Muscle layer of duodenum (tissue), 2 donors: ENCODE data around the gene ASIP.
A peak's percentile ranks its signal among the peaks of the same experiment; 100 is the strongest.
"Not testable (repeated sequence)": the region's sequence is repeated elsewhere in the genome, so short reads cannot be mapped to it uniquely, and the experiment has no call there.

Source experiments
- H3K27ac ChIP-seq: one replicate; pipeline ENCODE4 v1.7.0; 2013; ENCODE audit warnings: mild to moderate bottlenecking, low read length
- H3K27me3 ChIP-seq: one replicate; pipeline ENCODE4 v1.7.0; 2013; ENCODE audit warnings: low read depth, mild to moderate bottlenecking, control low read depth, low read length
- H3K36me3 ChIP-seq, 2 donors: one replicate each; pipeline ENCODE4 v1.7.0; 2013; ENCODE audit warnings: low read length in 2 of 2, control low read depth in 1 of 2, mild to moderate bottlenecking in 1 of 2; ENCODE audit not compliant: insufficient read depth in 2 of 2, control insufficient read depth in 1 of 2
- H3K4me1 ChIP-seq, 2 donors: one replicate each; pipeline ENCODE4 v1.7.0; 2013; ENCODE audit warnings: low read length in 2 of 2, mild to moderate bottlenecking in 2 of 2, control low read depth in 1 of 2, moderate library complexity in 1 of 2; ENCODE audit not compliant: insufficient read depth in 2 of 2, control insufficient read depth in 1 of 2
- H3K4me3 ChIP-seq, 2 donors: one replicate each; pipeline ENCODE4 v1.7.0; 2013; ENCODE audit warnings: low read length in 2 of 2, low read depth in 1 of 2, mild to moderate bottlenecking in 1 of 2
- H3K9me3 ChIP-seq, 2 donors: one replicate each; pipeline ENCODE4 v1.7.0; 2013; ENCODE audit warnings: low read length in 2 of 2, control low read depth in 1 of 2, mild to moderate bottlenecking in 1 of 2; ENCODE audit not compliant: control insufficient read depth in 1 of 2
- donor health status: healthy.

ASIP gene

GRCh38 chr20:34264141-34264540 is 22.9 kb downstream of the ASIP start:
- Histone ChIP-seq H3K4me1 (peaks cover 0 to 6% of the 10 kb centered on the region in 2 donors), H3K4me3 (no peak overlapping the region), H3K27me3 (no peaks in the 10 kb centered on the region), H3K36me3 (peaks cover 0 to 4% of the 10 kb centered on the region in 2 donors), H3K27ac (no peak overlapping the region), H3K9me3 (no peaks in the 10 kb centered on the region)

GRCh38 chr20:34268145-34268544 is 26.9 kb downstream of the ASIP start:
- peaks cover 0 to 6% of the 10 kb centered on the region in 2 donors for H3K4me1 ChIP-seq
- no peaks in the 10 kb centered on the region for H3K27me3 ChIP-seq
- no peaks in the 10 kb centered on the region for H3K9me3 ChIP-seq
- H3K36me3 ChIP-seq = no peaks in the 10 kb centered on the region
- no peak overlapping the region for H3K4me3 ChIP-seq
- H3K27ac ChIP-seq = no peak overlapping the region

GRCh38 chr20:34268851-34269636 is 27.8 kb downstream of the ASIP start:
- Histone ChIP-seq H3K36me3 (peaks cover 0 to 5% of the 10 kb centered on the region in 2 donors), H3K27me3 (no peaks in the 10 kb centered on the region), H3K27ac (no peak overlapping the region), H3K4me1 (peaks cover 0 to 6% of the 10 kb centered on the region in 2 donors), H3K4me3 (peak overlapping the region; percentile 44 to 61), H3K9me3 (no peaks in the 10 kb centered on the region)

GRCh38 chr20:34269996-34270627 is 28.9 kb downstream of the ASIP start:
- Histone ChIP-seq H3K27me3 (no peaks in the 10 kb centered on the region), H3K9me3 (no peaks in the 10 kb centered on the region), H3K36me3 (peaks cover 0 to 9% of the 10 kb centered on the region in 2 donors), H3K27ac (no peak overlapping the region), H3K4me3 (no peak overlapping the region), H3K4me1 (peaks cover 0 to 6% of the 10 kb centered on the region in 2 donors)

- Histone ChIP-seq H3K27me3 (no peaks in the 10 kb centered on the region), H3K9me3 (no peaks in the 10 kb centered on the region), H3K36me3 (peaks cover 0 to 9% of the 10 kb centered on the region in 2 donors), H3K4me3 (no peak overlapping the region), H3K4me1 (peaks cover 0 to 6% of the 10 kb centered on the region in 2 donors), H3K27ac (no peak overlapping the region)
Measured at GRCh38 chr20:34271956-34272355, 30.7 kb downstream of the ASIP start.

- Histone ChIP-seq H3K36me3 (peaks cover 5 to 14% of the 10 kb centered on the region in 2 donors), H3K27ac (no peak overlapping the region), H3K27me3 (no peaks in the 10 kb centered on the region), H3K9me3 (no peaks in the 10 kb centered on the region), H3K4me3 (no peak overlapping the region), H3K4me1 (no peaks in the 10 kb centered on the region)
Measured at GRCh38 chr20:34274694-34275093, 33.5 kb downstream of the ASIP start.

GRCh38 chr20:34281177-34281576 is 40.0 kb downstream of the ASIP start:
- H3K4me3 ChIP-seq = no peak overlapping the region
- peaks cover 21 to 46% of the 10 kb centered on the region in 2 donors for H3K36me3 ChIP-seq
- no peak overlapping the region for H3K27ac ChIP-seq
- no peaks in the 10 kb centered on the region for H3K27me3 ChIP-seq
- H3K4me1 ChIP-seq = no peaks in the 10 kb centered on the region
- H3K9me3 ChIP-seq = no peaks in the 10 kb centered on the region

- no peak overlapping the region for H3K4me3 ChIP-seq
- H3K36me3 ChIP-seq = peaks cover 21 to 51% of the 10 kb centered on the region in 2 donors
- no peaks in the 10 kb centered on the region for H3K9me3 ChIP-seq
- no peaks in the 10 kb centered on the region for H3K4me1 ChIP-seq
- H3K27me3 ChIP-seq = no peaks in the 10 kb centered on the region
- no peak overlapping the region for H3K27ac ChIP-seq
Measured at GRCh38 chr20:34282041-34282440, 40.8 kb downstream of the ASIP start.

- Histone ChIP-seq H3K4me1 (no peaks in the 10 kb centered on the region), H3K27me3 (no peaks in the 10 kb centered on the region), H3K4me3 (no peak overlapping the region), H3K27ac (no peak overlapping the region), H3K36me3 (peaks cover 16 to 65% of the 10 kb centered on the region in 2 donors), H3K9me3 (no peaks in the 10 kb centered on the region)
Measured at GRCh38 chr20:34283844-34284243, 42.6 kb downstream of the ASIP start.

GRCh38 chr20:34285450-34285849 is 44.2 kb downstream of the ASIP start:
- Histone ChIP-seq H3K36me3 (peaks cover 22 to 65% of the 10 kb centered on the region in 2 donors), H3K4me1 (no peaks in the 10 kb centered on the region), H3K4me3 (no peak overlapping the region), H3K27me3 (no peaks in the 10 kb centered on the region), H3K9me3 (no peaks in the 10 kb centered on the region), H3K27ac (no peak overlapping the region)

GRCh38 chr20:34287500-34287899 is 46.3 kb downstream of the ASIP start:
- H3K27me3 ChIP-seq, H3K4me3 ChIP-seq, H3K9me3 ChIP-seq, H3K4me1 ChIP-seq, H3K27ac ChIP-seq: not testable (repeated sequence)
- peaks cover 32 to 73% of the 10 kb centered on the region in 2 donors for H3K36me3 ChIP-seq
